Thoracic aorta (tissue), 2 donors: ENCODE data around the gene PLXDC1. TPM values are rescaled to one million over a fixed set of nuclear protein-coding genes. Genes with fewer than 3 reads are reported as not detected.

Source experiments
- ATAC-seq: fragments of 150-250 bp; one replicate; pipeline ENCODE4 v1.8.0; 2017; ENCODE audit warnings: low read depth; ENCODE audit not compliant: insufficient number of reproducible peaks, low FRiP score
- DNase-seq: peaks from one replicate; pipeline ENCODE4 v3.0.0-alpha.2; 2020; ENCODE audit warnings: low spot score
- H3K27ac ChIP-seq, 2 donors: fragments of 200-600 bp; sonication (generic); 1 replicate in 1 of 2; 2 replicates in 1 of 2; pipeline ENCODE4 v1.5.1; 2016; ENCODE audit warnings: mild to moderate bottlenecking in 2 of 2, moderate library complexity in 2 of 2
- H3K27me3 ChIP-seq: fragments of 200-600 bp; sonication (generic); replicated peaks from 2 replicates; pipeline ENCODE4 v1.6.0; 2016; ENCODE audit warnings: mild to moderate bottlenecking; ENCODE audit not compliant: insufficient read depth
- H3K36me3 ChIP-seq: fragments of 200-600 bp; sonication (generic); one replicate; pipeline ENCODE4 v1.5.1; 2016
- H3K4me1 ChIP-seq, 2 donors: fragments of 200-600 bp; sonication (generic); 1 replicate in 1 of 2; 2 replicates in 1 of 2; pipeline versions ENCODE4 v1.5.1 to v1.6.0; 2016; ENCODE audit warnings: low read depth in 2 of 2, mild to moderate bottlenecking in 1 of 2; ENCODE audit not compliant: control insufficient read depth in 1 of 2
- H3K4me3 ChIP-seq: fragments of 200-600 bp; sonication (generic); 2 replicates; pipeline ENCODE4 v1.5.1; 2016; ENCODE audit warnings: mild to moderate bottlenecking
- H3K9me3 ChIP-seq: fragments of 200-600 bp; sonication (generic); 2 replicates; pipeline ENCODE4 v1.5.1; 2016
- total RNA-seq, 2 donors: library from RNA; depleted of rRNA; stranded (reverse); fragments of >200 nt; gene quantifications; one replicate each; pipeline versions ENCODE4 v1.1.0 to v1.2.3, GENCODE V29; 2016
- TF ChIP-seq, protein P1 (sequence below): fragments of 200-600 bp; sonication (generic); IDR thresholded peaks from one replicate; pipeline ENCODE4 v1.5.1; 2019; ENCODE audit warnings: antibody characterized with exemption

The PLXDC1 gene
- total RNA-seq, 2 donors from 2014 or later: 7.0 to 13.9 TPM

DNA sequence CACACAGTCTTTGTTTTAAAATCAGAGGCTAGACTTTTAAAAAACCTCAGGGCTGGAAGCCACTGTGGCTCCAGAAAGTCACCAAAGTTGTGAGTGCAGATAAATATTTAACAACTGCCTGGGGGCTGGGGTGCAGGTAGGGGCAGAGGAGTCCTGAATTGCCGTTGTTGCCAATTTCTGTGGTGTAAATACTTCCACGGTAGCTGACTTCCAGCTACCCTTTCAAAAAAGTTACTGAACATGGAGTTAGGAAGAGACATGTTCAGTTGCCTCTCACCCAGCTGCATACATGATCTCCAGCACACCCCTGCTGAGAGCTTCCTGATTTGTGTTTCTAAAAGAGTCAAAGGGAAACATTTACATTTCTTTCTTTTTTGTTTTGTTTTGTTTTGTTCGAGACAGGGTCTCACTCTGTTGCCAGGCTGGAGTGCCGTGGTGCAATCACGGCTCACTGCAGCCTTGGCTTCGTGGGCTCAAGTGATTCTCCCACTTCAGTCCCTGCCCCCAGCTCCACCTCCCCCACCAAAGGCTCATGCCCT, 58.7 kb downstream of the PLXDC1 start:
- no peak for DNase-seq
- Histone ChIP-seq H3K4me3 (no peak overlapping the region), H3K27ac (no peak overlapping the region), H3K9me3 (no peaks in the 10 kb centered on the region), H3K36me3 (no peaks in the 10 kb centered on the region), H3K4me1 (peaks cover 6 to 19% of the 10 kb centered on the region in 2 donors), H3K27me3 (no peaks in the 10 kb centered on the region)
- no peak for ATAC-seq
- TF ChIP-seq, protein P1, sequence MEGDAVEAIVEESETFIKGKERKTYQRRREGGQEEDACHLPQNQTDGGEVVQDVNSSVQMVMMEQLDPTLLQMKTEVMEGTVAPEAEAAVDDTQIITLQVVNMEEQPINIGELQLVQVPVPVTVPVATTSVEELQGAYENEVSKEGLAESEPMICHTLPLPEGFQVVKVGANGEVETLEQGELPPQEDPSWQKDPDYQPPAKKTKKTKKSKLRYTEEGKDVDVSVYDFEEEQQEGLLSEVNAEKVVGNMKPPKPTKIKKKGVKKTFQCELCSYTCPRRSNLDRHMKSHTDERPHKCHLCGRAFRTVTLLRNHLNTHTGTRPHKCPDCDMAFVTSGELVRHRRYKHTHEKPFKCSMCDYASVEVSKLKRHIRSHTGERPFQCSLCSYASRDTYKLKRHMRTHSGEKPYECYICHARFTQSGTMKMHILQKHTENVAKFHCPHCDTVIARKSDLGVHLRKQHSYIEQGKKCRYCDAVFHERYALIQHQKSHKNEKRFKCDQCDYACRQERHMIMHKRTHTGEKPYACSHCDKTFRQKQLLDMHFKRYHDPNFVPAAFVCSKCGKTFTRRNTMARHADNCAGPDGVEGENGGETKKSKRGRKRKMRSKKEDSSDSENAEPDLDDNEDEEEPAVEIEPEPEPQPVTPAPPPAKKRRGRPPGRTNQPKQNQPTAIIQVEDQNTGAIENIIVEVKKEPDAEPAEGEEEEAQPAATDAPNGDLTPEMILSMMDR: no peak

DNA sequence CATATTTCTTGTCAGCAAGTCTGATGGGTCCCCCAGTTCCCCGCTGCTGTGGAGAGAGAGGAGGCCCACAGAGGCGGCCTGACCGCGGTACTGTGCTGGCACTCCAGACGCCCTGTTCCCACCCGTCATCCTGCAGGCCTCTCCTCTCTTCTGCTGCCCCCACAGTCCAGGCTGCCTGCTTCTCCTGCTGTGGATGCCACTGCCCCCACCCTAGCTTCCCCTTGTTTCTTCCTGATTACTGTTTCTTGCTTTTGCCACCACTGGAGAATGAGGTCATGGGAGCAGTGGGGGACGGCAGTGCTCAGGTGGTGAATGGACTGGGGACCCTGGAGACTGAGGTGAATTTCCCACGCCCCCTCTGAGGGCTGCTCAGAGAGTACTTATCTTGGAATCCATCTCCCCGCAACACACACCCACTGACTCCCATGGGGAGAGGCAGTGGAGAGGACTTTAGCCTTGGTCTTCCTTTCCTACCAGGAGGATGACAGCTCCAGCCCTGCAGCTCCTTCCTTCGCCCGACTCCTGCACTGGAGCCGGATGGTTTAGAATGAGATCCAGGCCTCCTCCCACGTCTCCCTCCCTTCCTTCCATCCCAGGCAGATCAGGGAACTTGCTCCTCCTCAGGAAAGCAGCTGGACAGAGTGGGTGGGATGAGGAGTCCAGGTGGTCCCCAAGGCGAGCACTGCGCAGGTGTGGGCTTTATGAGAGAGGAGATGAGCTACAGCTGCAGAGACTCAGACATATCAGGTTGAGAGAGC, 60.4 kb downstream of the PLXDC1 start:
- Histone ChIP-seq H3K27ac (no peak overlapping the region), H3K9me3 (no peaks in the 10 kb centered on the region), H3K27me3 (no peaks in the 10 kb centered on the region), H3K4me1 (peaks cover 6 to 14% of the 10 kb centered on the region in 2 donors), H3K4me3 (no peak overlapping the region), H3K36me3 (no peaks in the 10 kb centered on the region)
- TF ChIP-seq, protein P1: no peak
- no peak for ATAC-seq
- no peak for DNase-seq

DNA sequence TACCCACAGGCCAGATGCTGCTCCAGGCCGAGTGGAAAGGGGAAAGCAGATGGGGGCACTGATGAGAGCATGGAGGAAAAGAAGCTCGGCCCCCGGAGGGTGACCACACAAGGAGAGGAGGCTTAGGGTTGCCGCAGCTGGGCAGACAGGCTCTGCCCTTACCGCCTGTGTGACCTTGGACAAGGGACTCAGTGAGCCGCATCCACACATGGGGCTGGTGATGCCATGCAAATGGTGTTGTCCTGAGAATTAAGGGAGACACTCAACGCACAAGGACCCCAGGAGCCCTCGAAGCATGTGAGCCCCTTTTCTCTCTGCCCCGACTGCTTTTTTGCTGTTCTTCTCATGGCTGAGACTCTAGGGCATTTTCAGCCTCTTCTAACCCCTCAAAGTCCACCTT, 61.0 kb downstream of the PLXDC1 start:
- no peak overlapping the region for H3K4me3 ChIP-seq
- no peak for ATAC-seq
- TF ChIP-seq, protein P1: no peak
- no peaks in the 10 kb centered on the region for H3K9me3 ChIP-seq
- H3K27me3 ChIP-seq: no peaks in the 10 kb centered on the region
- no peaks in the 10 kb centered on the region for H3K36me3 ChIP-seq
- peaks cover 6 to 7% of the 10 kb centered on the region in 2 donors for H3K4me1 ChIP-seq
- H3K27ac ChIP-seq: no peak overlapping the region
- DNase-seq: no peak

DNA sequence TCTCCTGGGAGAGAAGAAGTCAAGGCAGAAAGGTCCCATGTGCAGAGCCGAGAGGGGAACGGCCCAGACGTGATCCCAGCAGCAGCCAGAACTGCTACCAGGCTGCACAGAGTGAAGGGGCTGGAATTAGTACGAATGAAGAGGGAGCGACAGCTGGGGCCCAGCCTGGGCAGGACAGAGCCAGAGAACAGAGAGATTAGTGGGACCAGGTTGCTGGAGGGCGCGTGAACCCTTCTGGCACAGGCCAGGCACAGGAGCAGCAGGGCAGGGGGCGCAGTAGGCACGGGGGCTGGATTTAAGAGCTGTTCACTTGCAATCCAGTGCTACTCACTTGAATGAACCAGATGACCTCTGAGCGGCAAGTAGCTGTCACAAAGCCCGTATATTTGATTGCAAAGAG, 66.9 kb downstream of the PLXDC1 start:
- Histone ChIP-seq H3K9me3 (no peaks in the 10 kb centered on the region), H3K4me3 (no peak overlapping the region), H3K27ac (no peak overlapping the region), H3K4me1 (peaks cover 0 to 14% of the 10 kb centered on the region in 2 donors), H3K27me3 (no peaks in the 10 kb centered on the region), H3K36me3 (no peaks in the 10 kb centered on the region)
- TF ChIP-seq, protein P1: no peak
- ATAC-seq (no peak), DNase-seq (no peak)

DNA sequence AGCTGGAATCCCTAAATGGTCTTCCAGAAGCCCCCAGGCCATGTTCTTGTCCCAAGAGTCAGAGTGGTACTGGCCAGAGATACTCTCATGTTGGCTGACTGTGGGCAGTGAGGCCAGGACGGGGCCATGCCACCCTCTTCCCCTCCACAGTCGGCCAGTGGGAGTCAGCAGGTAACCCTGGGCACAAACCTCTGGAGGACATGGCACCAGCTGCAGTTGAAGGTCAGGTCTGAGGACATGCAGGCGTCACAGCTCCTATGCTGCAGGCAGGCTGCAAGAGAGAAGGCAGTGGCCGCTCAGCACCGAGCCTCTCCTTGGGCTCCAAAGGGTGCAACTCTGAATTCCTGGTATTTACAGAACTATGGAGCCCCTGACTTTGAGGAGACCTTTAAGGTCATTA, 68.2 kb downstream of the PLXDC1 start:
- H3K27ac ChIP-seq: no peak overlapping the region
- ATAC-seq (no peak), DNase-seq (no peak)
- TF ChIP-seq, protein P1: no peak
- H3K36me3 ChIP-seq: no peaks in the 10 kb centered on the region
- H3K4me1 ChIP-seq: peaks cover 0 to 14% of the 10 kb centered on the region in 2 donors
- H3K4me3 ChIP-seq: no peak overlapping the region
- no peaks in the 10 kb centered on the region for H3K27me3 ChIP-seq
- H3K9me3 ChIP-seq: no peaks in the 10 kb centered on the region
